ENCODE measurements around the gene NBPF1. TPM values are rescaled to one million over a fixed set of nuclear protein-coding genes. Genes with fewer than 3 reads are reported as not detected.
A peak's percentile ranks its signal among the peaks of the same experiment; 100 is the strongest.
"Not testable (repeated sequence)": the region's sequence is repeated elsewhere in the genome, so short reads cannot be mapped to it uniquely, and the experiment has no call there.

Gene NBPF1
- total and polyA plus RNA-seq, 9 donors = 14.7 to 111 (median 55.9) TPM

- no peak overlapping the region for H3K27ac ChIP-seq
- DNase-seq = peak in 4 of 5 donors; percentile 8 to 36 (median 32)
- WGBS, 3 donors = 88 to 90% (median 89%) methylated on average over 20 of the region's 20 CpGs
- no peaks in the 10 kb centered on the region for H3K4me1 ChIP-seq (ENCODE audit: insufficient read depth)
- H3K9me3 ChIP-seq = no peaks in the 10 kb centered on the region
- no peak overlapping the region for H3K4me3 ChIP-seq
- TF ChIP-seq CTCF (IDR thresholded peaks at IDR 0.05) (no peak), POLR2A (IDR thresholded peaks at IDR 0.05) (peak; percentile 12)
- no peaks in the 10 kb centered on the region for H3K27me3 ChIP-seq
- intact Hi-C loops (cut with DNase I) = no loop called here
- no peaks in the 10 kb centered on the region for H3K36me3 ChIP-seq
Measured at GRCh38 chr1:16631248-16632043, 18.1 kb upstream of the NBPF1 start.

- H3K4me1 ChIP-seq (ENCODE audit: insufficient read depth) = no peaks in the 10 kb centered on the region
- H3K9me3 ChIP-seq = no peaks in the 10 kb centered on the region
- peak in 2 of 5 donors; percentile 39 to 50 for DNase-seq
- intact Hi-C loops (cut with DNase I) = no loop called here
- H3K36me3 ChIP-seq = no peaks in the 10 kb centered on the region
- no peaks in the 10 kb centered on the region for H3K27me3 ChIP-seq
- TF ChIP-seq CTCF (IDR thresholded peaks at IDR 0.05) (no peak), POLR2A (IDR thresholded peaks at IDR 0.05) (no peak), EP300 (IDR thresholded peaks at IDR 0.05) (no peak)
- no peak overlapping the region for H3K27ac ChIP-seq
- no peak overlapping the region for H3K4me3 ChIP-seq
- WGBS, 3 donors = 88 to 89% (median 89%) methylated on average over 36 of the region's 36 CpGs
Measured at GRCh38 chr1:16630661-16631247, 17.4 kb upstream of the NBPF1 start.

GRCh38 chr1:16629916-16630530 is 16.7 kb upstream of the NBPF1 start:
- H3K9me3 ChIP-seq; intact Hi-C loops (cut with DNase I); H3K4me3 ChIP-seq; H3K27ac ChIP-seq; H3K36me3 ChIP-seq; H3K4me1 ChIP-seq (ENCODE audit: insufficient read depth); H3K27me3 ChIP-seq: not testable (repeated sequence)
- 92 to 94% (median 93%) methylated on average over 21 of the region's 21 CpGs for WGBS, 3 donors
- DNase-seq = peak in 3 of 5 donors; percentile 32 to 39 (median 37)

GRCh38 chr1:16628361-16629111 is 15.2 kb upstream of the NBPF1 start:
- 88 to 90% (median 89%) methylated on average over 19 of the region's 19 CpGs for WGBS, 3 donors
- Histone ChIP-seq H3K27me3 (no peaks in the 10 kb centered on the region), H3K36me3 (peaks cover 2% of the 10 kb centered on the region), H3K9me3 (no peaks in the 10 kb centered on the region), H3K4me3 (no peak overlapping the region), H3K27ac (no peak overlapping the region), H3K4me1 (ENCODE audit: insufficient read depth) (no peaks in the 10 kb centered on the region)
- intact Hi-C loops (cut with DNase I) = no loop called here
- peak in 2 of 5 donors; percentile 36 to 44 for DNase-seq
- no peak for TF ChIP-seq CTCF (IDR thresholded peaks at IDR 0.05)

GRCh38 chr1:16626409-16626983 is 13.1 kb upstream of the NBPF1 start:
- H3K4me1 ChIP-seq (ENCODE audit: insufficient read depth); H3K36me3 ChIP-seq; H3K9me3 ChIP-seq; H3K27ac ChIP-seq; DNase-seq; H3K27me3 ChIP-seq; intact Hi-C loops (cut with DNase I); H3K4me3 ChIP-seq: not testable (repeated sequence)
- WGBS, 3 donors = 79 to 85% (median 84%) methylated on average over 15 of the region's 15 CpGs
